Peyer's patch (tissue), 4 donors: ENCODE measurements around the gene TMPRSS3. TPM values are rescaled to one million over a fixed set of nuclear protein-coding genes. Genes with fewer than 3 reads are reported as not detected.
A peak's percentile ranks its signal among the peaks of the same experiment; 100 is the strongest.

Experiments
- DNase-seq, 3 donors: peaks; one replicate each; pipeline ENCODE4 v3.0.0-alpha.2; 2017 to 2019
- H3K27ac ChIP-seq, 4 donors: fragments of 200-600 bp; sonication (generic); one replicate each; pipeline ENCODE4 v1.5.1; 2016 to 2019
- H3K27me3 ChIP-seq, 2 donors: fragments of 200-600 bp; sonication (generic); one replicate each; pipeline ENCODE4 v1.5.1; 2019
- H3K36me3 ChIP-seq, 3 donors: fragments of 200-600 bp; sonication (generic); one replicate each; pipeline ENCODE4 v1.5.1; 2016 to 2019
- H3K4me1 ChIP-seq, 4 donors: fragments of 200-600 bp; sonication (generic); one replicate each; pipeline ENCODE4 v1.5.1; 2016 to 2019
- H3K4me3 ChIP-seq, 4 donors: fragments of 200-600 bp; sonication (generic); 1 replicate in 3 of 4; 2 replicates in 1 of 4; pipeline ENCODE4 v1.5.1; 2016 to 2019; ENCODE audit warnings: mild to moderate bottlenecking in 1 of 4
- H3K9me3 ChIP-seq, 4 donors: fragments of 200-600 bp; sonication (generic); one replicate each; pipeline ENCODE4 v1.5.1; 2016 to 2019; ENCODE audit warnings: mild to moderate bottlenecking in 1 of 4
- CTCF ChIP-seq, 6 experiments: fragments of 450-650 bp in 4 of 6; fragments of 200-600 bp in 2 of 6; sonication (generic) in 1 of 6; IDR thresholded peaks; one replicate each; pipeline ENCODE4 v1.5.1; 2017 to 2019; ENCODE audit warnings: antibody characterized with exemption in 6 of 6, mild to moderate bottlenecking in 3 of 6, moderate library complexity in 1 of 6
- POLR2A ChIP-seq, 2 donors: fragments of 450-650 bp; IDR thresholded peaks; one replicate each; pipeline ENCODE4 v1.5.1; 2017; ENCODE audit warnings: antibody characterized with exemption in 2 of 2, mild to moderate bottlenecking in 2 of 2, moderate library complexity in 2 of 2
- total RNA-seq, 4 donors: library from RNA; depleted of rRNA; stranded (reverse); fragments of >200 nt; gene quantifications; one replicate each; pipeline ENCODE4 v1.1.0, GENCODE V29; 2016

TMPRSS3 gene
- total RNA-seq, 4 donors from 2014 or later, result 0.54 to 2.5 TPM; not detected in 2

- Histone ChIP-seq H3K4me1 (peaks cover 0 to 3% (median 0%) of the 10 kb centered on the region in 4 donors), H3K4me3 (no peak overlapping the region), H3K27ac (no peak overlapping the region), H3K9me3 (no peaks in the 10 kb centered on the region), H3K36me3 (no peaks in the 10 kb centered on the region), H3K27me3 (no peaks in the 10 kb centered on the region)
- DNase-seq, result peak in 1 of 3 donors; percentile 19
- TF ChIP-seq POLR2A (IDR thresholded peaks at IDR 0.05) (no peak), CTCF (IDR thresholded peaks at IDR 0.05) (no peak)
These were observed 26.0 kb downstream of the TMPRSS3 start for GRCh38 chr21:42369821-42370220.

DNA sequence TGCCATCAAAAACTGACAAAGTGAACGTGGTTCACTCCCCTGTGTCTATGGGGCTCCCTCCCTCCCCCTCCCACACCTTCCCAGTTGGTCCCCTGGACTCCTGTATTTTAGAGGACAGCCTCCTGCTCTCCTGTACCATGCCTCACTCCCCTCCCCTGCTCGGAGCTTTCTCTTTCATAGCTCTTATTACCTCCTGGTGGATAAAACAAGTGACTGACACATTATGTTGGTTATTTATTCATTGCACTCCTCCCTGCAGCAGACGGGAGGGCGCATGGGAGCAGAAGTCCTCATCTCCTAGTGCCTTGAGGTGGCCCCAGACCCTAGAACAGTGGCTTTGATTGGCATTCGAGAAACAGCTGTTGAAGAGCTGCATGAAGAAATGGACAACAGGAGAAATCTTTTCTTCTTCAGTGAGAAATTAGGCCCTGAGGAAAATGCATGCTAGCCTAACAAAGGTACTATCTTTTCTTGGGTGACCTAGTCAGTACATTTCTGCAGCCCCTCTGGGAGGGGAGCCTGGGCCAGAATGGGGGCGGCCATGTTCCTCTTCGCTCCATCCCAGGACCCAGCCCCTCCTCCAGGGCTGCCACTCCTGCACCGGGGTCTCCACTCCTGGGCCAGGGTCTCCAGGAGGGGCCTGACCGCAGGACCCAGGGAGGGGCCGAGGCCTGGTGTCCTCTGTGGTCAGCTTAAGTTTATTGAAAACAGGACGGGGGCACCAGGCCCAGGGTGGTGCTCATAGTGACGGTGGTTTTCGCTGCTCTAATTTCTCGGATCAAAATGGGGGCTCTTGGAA lies 28.3 kb downstream of the TMPRSS3 start:
- TF ChIP-seq CTCF (IDR thresholded peaks at IDR 0.05) (peak in 2 of 6 experiments; percentile 23 to 29), POLR2A (IDR thresholded peaks at IDR 0.05) (no peak)
- no peaks in the 10 kb centered on the region for H3K4me1 ChIP-seq
- H3K27me3 ChIP-seq, result no peaks in the 10 kb centered on the region
- H3K27ac ChIP-seq, result peak overlapping the region in 1 of 4 donors; percentile 15
- DNase-seq, result no peak
- no peaks in the 10 kb centered on the region for H3K9me3 ChIP-seq
- no peaks in the 10 kb centered on the region for H3K36me3 ChIP-seq
- H3K4me3 ChIP-seq, result no peak overlapping the region

DNA sequence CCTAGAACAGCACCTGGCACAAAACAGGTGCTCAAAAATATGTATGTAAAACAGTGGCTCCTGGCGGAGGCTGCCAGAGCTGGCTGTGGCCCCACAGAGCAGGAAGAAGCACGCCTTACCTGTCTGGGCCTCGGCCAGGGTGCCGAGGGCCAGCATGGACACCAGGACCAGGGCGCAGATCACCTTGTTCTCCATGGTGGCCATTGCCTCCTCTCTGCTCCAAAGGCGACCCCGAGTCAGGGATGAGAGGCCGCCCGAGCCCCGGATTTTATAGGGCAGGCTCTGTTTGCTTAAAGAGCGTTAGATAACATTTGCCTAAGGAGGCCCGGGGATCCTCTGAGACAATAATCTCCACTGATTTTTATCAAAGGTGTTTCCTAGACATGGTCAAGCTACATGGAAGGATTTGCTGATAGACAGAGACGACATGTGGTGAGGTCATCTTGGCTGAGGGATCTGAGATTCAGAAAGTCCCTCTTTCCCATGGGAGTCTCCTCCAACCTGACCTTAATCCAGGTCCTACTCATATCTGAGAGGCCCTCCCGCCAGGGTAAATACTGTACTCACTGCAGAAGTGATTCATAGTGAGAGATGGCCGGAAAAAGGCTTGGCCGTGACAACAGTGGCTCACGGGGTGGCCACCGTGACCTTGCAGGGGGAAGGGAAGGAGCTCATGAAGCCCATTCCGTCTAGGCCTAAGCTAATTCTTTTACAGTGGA lies 29.4 kb downstream of the TMPRSS3 start, which contains the start of gene TFF1:
TSS of gene TFF1 (minus strand) at position 244 of the 719 bp plus-strand sequence. CDS start at position 204, 40 bp downstream.
- TF ChIP-seq CTCF (IDR thresholded peaks at IDR 0.05) (no peak), POLR2A (IDR thresholded peaks at IDR 0.05) (no peak)
- H3K4me1 ChIP-seq, result no peaks in the 10 kb centered on the region
- no peaks in the 10 kb centered on the region for H3K27me3 ChIP-seq
- H3K36me3 ChIP-seq, result no peaks in the 10 kb centered on the region
- peak in 1 of 3 donors; percentile 73 for DNase-seq
- peak within 1 kb of the TSS in 1 of 4 donors; percentile 12 for H3K4me3 ChIP-seq
- no peaks in the 10 kb centered on the region for H3K9me3 ChIP-seq
- H3K27ac ChIP-seq, result peak within 1 kb of the TSS in 2 of 4 donors; percentile 22 to 35

GRCh38 chr21:42365770-42366169 lies 30.1 kb downstream of the TMPRSS3 start:
- no peaks in the 10 kb centered on the region for H3K36me3 ChIP-seq
- H3K27me3 ChIP-seq, result no peaks in the 10 kb centered on the region
- TF ChIP-seq CTCF (IDR thresholded peaks at IDR 0.05) (no peak), POLR2A (IDR thresholded peaks at IDR 0.05) (no peak)
- H3K9me3 ChIP-seq, result no peaks in the 10 kb centered on the region
- H3K4me3 ChIP-seq, result peak overlapping the region in 1 of 4 donors; percentile 12
- no peaks in the 10 kb centered on the region for H3K4me1 ChIP-seq
- DNase-seq, result no peak
- H3K27ac ChIP-seq, result peak overlapping the region in 1 of 4 donors; percentile 35

GRCh38 chr21:42364304-42364865 lies 31.5 kb downstream of the TMPRSS3 start:
- no peaks in the 10 kb centered on the region for H3K4me1 ChIP-seq
- DNase-seq, result no peak
- no peak overlapping the region for H3K4me3 ChIP-seq
- H3K27ac ChIP-seq, result no peak overlapping the region
- no peaks in the 10 kb centered on the region for H3K27me3 ChIP-seq
- H3K36me3 ChIP-seq, result no peaks in the 10 kb centered on the region
- H3K9me3 ChIP-seq, result peaks cover 0 to 5% (median 0%) of the 10 kb centered on the region in 4 donors
- TF ChIP-seq CTCF (IDR thresholded peaks at IDR 0.05), result no peak
- TF ChIP-seq POLR2A (IDR thresholded peaks at IDR 0.05), result no peak
